Measurements from ENCODE around the gene TSPO. TPM values are rescaled to one million over a fixed set of nuclear protein-coding genes. Genes with fewer than 3 reads are reported as not detected.

Gene TSPO
- total RNA-seq, 1 experiment from 2014 or later: 144 TPM

DNA sequence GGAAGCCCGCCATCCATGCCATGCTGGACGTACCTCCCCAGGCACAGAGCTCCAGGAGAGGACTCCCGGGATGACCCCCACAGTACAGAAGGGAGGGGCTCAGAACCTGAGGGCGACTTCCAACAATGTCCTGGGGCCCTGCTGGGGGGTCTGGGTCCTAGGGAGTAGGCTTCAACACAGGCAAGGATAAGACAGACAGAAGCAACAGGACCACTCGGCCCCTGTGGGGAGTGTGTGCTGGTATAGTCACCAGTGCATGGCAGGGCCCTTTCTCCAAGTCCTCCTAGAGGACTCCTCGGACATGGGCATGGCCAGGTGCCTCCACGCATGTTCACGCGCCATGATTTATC is 18.7 kb downstream of the TSPO start:
- no peak overlapping the region for H3K27ac ChIP-seq (ENCODE audit: low read length)
- CTCF ChIA-PET: no interaction called here
- no peaks in the 10 kb centered on the region for H3K9me3 ChIP-seq (ENCODE audit: control insufficient read depth, insufficient read depth, low read depth, low read length)
- TF ChIP-seq POLR2AphosphoS5 (IDR thresholded peaks at IDR 0.05; ENCODE audit: low read depth, low read length) (no peak), CTCF (IDR thresholded peaks at IDR 0.05) (no peak), SIN3A (IDR thresholded peaks at IDR 0.05; ENCODE audit: borderline replicate concordance, insufficient read depth, low read depth, low read length) (no peak), TCF7L2 (IDR thresholded peaks at IDR 0.05; ENCODE audit: low read depth, low read length) (no peak), REST (IDR thresholded peaks at IDR 0.05; ENCODE audit: insufficient read depth in 1 of 2, low read depth in 2 of 2, low read length in 1 of 2) (no peak)
- H3K4me1 ChIP-seq (ENCODE audit: control insufficient read depth, insufficient read depth, low read length): no peaks in the 10 kb centered on the region
- in situ Hi-C loops (cut with HindIII; ENCODE audit: low pct_unique_long_range_greater_than_20kb, low sequenced_read_pairs): no loop called here
- H3K4me3 ChIP-seq (ENCODE audit: low read depth in 2 of 2, low read length in 2 of 2): no peak overlapping the region
- no TSS peak for BruUV-seq (replicated peaks)
- H3K27me3 ChIP-seq (ENCODE audit: control insufficient read depth, insufficient read depth, low read length): no peaks in the 10 kb centered on the region
- ATAC-seq (no peak), DNase-seq (ENCODE audit: low read depth, low spot score) (no peak)
- intact Hi-C loops (cut with micrococcal nuclease; ENCODE audit: unreplicated experiment): no loop called here
- no peaks in the 10 kb centered on the region for H3K36me3 ChIP-seq (ENCODE audit: control insufficient read depth, insufficient read depth, low read length)
- POLR2A ChIA-PET: interaction anchor here (0.5 kb wide), 1 partner anchor 155 kb away, joined by 3 read pairs; the partner anchor contains the start of gene PACSIN2

DNA sequence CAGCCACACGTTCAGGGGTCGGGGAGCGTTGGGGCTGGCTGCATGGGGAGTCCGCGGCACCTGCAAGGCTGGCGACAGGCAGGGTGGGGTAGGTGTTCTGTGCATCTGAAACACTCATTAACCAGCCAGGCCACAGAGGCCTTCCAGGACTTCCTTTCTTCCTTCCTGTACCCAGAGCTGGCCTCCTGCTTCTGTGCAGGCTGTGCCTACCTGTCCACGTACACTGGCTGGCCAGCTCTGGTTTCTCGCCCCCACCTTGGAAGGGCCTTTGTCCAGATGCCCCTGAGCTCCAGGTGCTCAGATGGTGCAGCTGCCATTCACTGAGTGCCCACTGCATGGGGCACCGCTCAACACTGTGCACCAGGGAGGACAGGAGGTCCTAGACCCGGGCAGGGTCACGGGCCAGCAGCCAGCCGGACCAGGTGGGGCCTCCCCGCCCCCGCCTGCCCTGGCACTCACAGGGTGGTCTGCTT is 19.7 kb downstream of the TSPO start:
- Histone ChIP-seq H3K27me3 (ENCODE audit: control insufficient read depth, insufficient read depth, low read length) (no peaks in the 10 kb centered on the region), H3K27ac (ENCODE audit: low read length) (no peak overlapping the region), H3K4me1 (ENCODE audit: control insufficient read depth, insufficient read depth, low read length) (no peaks in the 10 kb centered on the region), H3K9me3 (ENCODE audit: control insufficient read depth, insufficient read depth, low read depth, low read length) (no peaks in the 10 kb centered on the region), H3K36me3 (ENCODE audit: control insufficient read depth, insufficient read depth, low read length) (no peaks in the 10 kb centered on the region), H3K4me3 (ENCODE audit: low read depth in 2 of 2, low read length in 2 of 2) (no peak overlapping the region)
- TF ChIP-seq CTCF (IDR thresholded peaks at IDR 0.05) (no peak), TCF7L2 (IDR thresholded peaks at IDR 0.05; ENCODE audit: low read depth, low read length) (no peak)
- CTCF ChIA-PET: no interaction called here
- intact Hi-C loops (cut with micrococcal nuclease; ENCODE audit: unreplicated experiment): no loop called here
- in situ Hi-C loops (cut with HindIII; ENCODE audit: low pct_unique_long_range_greater_than_20kb, low sequenced_read_pairs): no loop called here
- BruUV-seq (replicated peaks): no TSS peak
- DNase-seq (ENCODE audit: low read depth, low spot score): no peak
- no peak for ATAC-seq
- POLR2A ChIA-PET: no interaction called here

- in situ Hi-C loops (cut with HindIII; ENCODE audit: low pct_unique_long_range_greater_than_20kb, low sequenced_read_pairs) (no loop called here), intact Hi-C loops (cut with micrococcal nuclease; ENCODE audit: unreplicated experiment) (no loop called here)
- Histone ChIP-seq H3K4me3 (ENCODE audit: low read depth in 2 of 2, low read length in 2 of 2) (no peak overlapping the region), H3K27ac (ENCODE audit: low read length) (no peak overlapping the region), H3K4me1 (ENCODE audit: control insufficient read depth, insufficient read depth, low read length) (no peaks in the 10 kb centered on the region), H3K9me3 (ENCODE audit: control insufficient read depth, insufficient read depth, low read depth, low read length) (no peaks in the 10 kb centered on the region), H3K36me3 (ENCODE audit: control insufficient read depth, insufficient read depth, low read length) (no peaks in the 10 kb centered on the region), H3K27me3 (ENCODE audit: control insufficient read depth, insufficient read depth, low read length) (no peaks in the 10 kb centered on the region)
- no TSS peak for BruUV-seq (replicated peaks)
- TF ChIP-seq CTCF (IDR thresholded peaks at IDR 0.05): no peak
- TF ChIP-seq TCF7L2 (IDR thresholded peaks at IDR 0.05; ENCODE audit: low read depth, low read length): no peak
- TF ChIP-seq POLR2AphosphoS5 (IDR thresholded peaks at IDR 0.05; ENCODE audit: low read depth, low read length): no peak
- no peak for TF ChIP-seq REST (IDR thresholded peaks at IDR 0.05; ENCODE audit: insufficient read depth in 1 of 2, low read depth in 2 of 2, low read length in 1 of 2)
- TF ChIP-seq SIN3A (IDR thresholded peaks at IDR 0.05; ENCODE audit: borderline replicate concordance, insufficient read depth, low read depth, low read length): no peak
- POLR2A ChIA-PET: no interaction called here
- no peak for ATAC-seq
- no peak for DNase-seq (ENCODE audit: low read depth, low spot score)
- CTCF ChIA-PET: no interaction called here
Observed at GRCh38 chr22:43171607-43172006, 20.2 kb downstream of the TSPO start.

Data from Panc1 (cell line).